Eye (tissue), 1 donor: ENCODE measurements around the gene RGL1.
A peak's percentile ranks its signal among the peaks of the same experiment; 100 is the strongest.

Source experiments
- DNase-seq: peaks from one replicate; pipeline ENCODE4 v3.0.0-alpha.2; 2015

Gene RGL1

DNA sequence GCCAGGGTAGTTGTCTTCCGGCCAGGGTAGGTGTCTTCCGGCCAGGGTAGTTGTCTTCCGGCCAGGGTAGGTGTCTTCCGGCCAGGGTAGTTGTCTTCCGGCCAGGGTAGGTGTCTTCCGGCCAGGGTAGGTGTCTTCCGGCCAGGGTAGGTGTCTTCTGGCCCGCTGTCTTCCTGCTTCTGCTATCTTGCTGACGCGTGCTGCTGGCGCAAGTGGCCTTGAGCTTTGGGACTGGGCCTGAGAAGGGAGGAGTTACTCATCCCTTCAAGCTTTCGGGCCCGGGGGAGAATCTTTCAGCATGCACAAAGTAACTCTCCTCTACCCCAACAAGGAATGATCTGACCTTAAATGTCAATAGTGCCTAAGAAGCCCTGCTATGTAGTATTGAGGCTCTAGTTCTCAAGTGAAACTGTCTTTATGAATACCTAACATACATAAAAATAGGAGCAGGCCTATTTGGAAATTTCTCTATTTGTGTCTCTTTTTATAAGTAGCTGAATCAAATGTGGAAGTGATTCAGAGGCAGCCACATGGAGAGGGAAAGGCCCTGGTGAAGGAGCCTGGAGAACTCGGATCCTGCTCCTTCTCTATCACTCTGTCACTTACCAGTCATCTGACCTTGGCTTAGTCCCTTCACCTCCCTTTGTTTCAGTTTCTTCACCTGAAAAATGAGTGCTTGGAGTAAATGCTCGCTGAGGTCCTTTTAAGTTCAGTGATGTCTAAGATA is 65.6 kb downstream of the RGL1 start:
- no peak for DNase-seq

DNA sequence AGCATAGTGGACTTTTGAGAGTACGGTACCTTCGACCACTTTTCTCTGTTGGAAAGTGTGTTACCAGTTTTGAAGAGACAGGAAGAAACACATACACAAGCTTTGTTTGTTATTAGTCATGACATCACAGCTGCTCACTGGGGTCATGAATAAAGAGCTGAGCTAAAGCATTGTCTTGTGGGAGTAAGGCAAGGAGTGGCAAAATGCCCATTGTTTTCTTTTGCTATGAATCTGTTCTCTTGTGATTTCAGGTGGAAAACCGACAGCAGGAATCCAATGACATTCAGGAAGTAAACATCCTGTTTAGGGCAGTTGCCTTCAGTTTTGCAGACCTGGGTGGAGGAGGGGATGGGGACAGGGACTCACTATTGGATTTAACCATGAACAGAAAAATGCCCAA is 66.2 kb downstream of the RGL1 start:
- DNase-seq, result peak; percentile 63

DNA sequence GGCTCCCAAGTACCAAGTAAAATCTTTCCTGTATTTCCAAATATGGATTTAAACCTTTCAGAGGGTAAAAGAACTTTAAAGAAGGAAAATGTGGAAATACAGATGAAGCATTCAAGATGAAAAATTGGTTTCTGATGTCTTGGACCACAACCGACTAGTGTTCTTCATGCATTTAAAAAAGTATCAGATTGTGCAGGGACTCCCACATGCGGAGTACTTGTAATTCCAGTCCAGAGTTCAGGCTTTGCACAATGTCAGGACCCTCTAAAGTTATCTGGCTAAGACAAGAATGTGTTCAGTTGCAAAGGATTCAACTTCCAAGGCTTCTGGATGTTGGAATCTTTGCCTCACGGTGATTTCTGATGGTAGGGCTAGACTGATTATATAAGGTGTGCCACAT is 66.7 kb downstream of the RGL1 start:
- DNase-seq, result no peak

DNA sequence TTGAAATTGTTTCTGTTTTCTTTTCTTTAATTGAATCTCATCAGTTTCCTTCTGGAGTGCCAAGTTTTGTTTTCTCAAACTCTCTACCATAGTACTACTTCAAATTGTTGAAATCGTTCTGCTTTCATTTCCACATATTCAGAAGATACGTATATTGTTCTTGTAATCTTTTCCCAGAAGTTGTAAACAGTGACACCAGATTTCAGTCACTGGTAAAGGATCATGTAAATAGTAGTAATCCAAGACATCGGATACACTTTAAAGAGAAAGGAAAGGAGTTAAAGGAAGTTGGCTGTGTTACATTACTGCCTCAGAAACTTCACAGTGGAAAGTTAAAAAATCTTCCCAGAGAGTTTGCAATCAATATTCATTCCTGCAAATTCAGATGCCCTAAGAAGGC is 67.5 kb downstream of the RGL1 start:
- DNase-seq, result no peak

DNA sequence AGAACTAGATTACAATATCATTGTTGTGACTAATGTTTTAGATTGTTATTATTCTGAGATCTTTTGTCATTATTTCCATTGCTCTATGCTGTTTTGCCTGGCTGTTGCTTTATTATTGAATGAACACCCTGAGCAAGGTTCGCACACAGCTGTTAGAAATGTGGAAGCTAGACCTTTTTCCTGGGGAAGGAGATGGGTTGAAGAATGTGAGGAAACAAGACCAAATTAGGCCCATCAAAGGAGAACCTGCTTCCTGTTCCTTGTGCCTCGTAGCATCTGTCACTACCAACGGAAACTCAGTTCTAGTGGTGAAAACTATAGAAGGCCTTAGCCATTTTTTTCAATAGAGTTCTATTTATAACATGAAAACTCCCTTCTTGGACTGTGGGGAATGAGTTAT is 68.7 kb downstream of the RGL1 start:
- no peak for DNase-seq

DNA sequence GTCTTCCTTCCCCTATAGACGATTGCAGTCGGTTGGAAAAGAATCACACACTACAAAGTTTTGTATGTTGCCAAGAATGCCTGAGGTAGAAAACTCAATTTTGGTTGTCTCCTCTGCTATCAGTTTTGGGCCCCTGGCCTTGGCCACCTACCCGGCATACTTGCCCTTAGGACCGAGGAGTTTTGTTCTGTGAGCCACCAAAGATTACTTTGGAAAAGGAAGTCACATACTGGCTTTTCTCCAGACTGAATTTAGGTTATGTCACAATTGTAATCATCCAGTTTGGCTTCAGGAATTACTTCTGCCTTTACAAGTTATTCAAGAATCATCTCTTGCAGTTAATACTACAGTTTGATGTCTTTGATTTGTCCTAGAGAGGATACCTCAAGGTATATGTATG is 71.4 kb downstream of the RGL1 start:
- no peak for DNase-seq

DNA sequence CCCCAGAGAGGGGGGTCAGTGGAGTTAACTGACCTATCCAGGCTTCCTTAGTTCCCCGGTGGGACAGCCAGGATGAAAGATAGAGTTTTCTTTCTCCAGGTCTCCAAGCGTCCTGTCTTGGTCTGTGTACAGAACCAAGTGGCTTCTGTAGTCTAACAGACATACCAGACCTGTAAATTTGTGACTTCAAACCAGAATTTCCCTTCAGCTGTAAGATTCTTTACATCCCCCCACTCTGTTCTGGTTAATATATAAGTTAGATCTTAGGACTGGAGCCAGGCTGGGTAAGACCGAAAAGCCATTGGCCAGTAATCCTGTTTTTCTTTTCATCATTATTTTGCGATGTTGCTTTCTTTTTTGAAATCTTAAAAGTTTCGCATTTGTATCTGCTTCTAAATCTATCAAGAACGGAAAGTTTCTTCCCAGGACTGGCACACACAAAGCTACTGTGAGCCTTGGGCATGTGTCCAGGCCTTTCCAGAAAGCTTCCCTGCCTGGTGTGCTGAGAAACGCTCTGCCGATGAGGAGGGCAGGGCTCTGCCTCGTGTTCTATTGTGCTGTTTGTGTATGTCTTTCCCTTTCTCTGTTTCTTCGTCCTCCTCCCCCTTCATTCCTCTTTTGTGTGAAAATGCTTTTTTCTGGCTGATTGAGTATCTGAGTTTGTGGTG is 72.3 kb downstream of the RGL1 start:
- DNase-seq, result no peak

DNA sequence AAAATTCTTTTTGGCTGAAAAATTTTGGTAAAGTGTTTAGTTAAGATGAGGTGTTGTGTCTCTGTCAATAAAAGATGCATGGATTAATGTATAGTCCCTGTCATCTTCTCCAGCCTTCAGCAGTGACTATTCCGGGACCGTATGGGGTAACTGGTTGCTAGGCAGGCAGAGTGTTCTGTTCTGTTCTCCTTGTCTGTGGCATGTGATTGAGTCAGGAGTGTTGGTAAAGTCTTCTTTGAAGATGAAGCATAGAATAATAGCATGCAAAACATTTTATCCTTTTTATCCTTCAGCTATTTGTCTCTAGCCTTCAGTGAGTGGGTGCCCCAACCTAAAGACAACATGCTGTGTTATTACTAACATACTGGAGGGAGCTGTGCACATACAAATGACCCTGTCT is 74.6 kb downstream of the RGL1 start:
- no peak for DNase-seq

DNA sequence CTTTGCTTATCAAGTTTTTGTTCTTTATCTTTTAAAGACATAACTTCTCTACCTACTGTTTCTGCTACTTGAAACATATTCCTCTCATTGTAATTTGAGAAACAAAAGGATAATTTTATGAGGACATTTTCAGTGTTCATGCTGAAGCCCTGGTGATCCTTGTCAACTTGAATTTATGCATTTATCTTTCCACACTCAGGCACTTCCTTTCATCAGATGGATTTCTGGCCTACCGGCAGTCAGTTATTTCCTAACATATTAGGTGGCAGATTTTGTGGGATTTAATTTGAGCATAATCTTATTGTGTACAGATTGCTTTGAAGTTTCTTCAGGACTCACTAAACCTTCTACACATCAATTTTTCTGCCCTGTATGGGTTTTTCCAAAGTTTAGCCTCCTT is 75.0 kb downstream of the RGL1 start:
- DNase-seq, result no peak

DNA sequence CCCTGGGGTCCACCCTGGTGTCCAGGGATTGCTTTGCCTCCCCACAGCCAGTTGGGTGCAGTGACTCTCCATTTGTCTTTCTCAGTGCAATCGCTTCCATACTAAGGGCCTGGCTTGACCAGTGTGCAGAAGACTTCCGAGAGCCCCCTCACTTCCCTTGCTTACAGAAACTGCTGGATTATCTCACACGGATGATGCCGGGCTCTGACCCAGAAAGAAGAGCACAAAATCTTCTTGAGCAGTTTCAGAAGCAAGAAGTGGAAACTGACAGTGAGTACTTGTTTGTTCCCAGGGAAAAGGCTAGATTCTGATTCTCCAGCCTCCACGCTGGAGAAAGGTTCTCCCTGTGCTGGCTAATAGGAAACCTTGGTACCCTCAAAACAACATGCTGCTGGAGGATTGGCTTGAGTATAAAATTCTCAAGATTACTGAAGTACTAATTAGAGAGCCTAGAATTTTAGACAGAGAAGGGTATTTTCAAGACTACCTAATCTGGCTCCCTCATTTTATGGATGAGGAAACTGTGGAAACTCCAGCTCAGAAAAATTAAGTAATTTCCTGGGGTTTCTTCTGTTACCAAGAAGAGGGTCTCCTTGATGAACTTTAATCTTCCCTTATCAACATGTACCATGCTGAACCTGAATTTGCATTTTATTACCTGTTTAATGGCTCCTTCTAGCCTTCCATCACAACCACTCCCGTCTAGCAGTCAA is 75.8 kb downstream of the RGL1 start:
- no peak for DNase-seq

DNA sequence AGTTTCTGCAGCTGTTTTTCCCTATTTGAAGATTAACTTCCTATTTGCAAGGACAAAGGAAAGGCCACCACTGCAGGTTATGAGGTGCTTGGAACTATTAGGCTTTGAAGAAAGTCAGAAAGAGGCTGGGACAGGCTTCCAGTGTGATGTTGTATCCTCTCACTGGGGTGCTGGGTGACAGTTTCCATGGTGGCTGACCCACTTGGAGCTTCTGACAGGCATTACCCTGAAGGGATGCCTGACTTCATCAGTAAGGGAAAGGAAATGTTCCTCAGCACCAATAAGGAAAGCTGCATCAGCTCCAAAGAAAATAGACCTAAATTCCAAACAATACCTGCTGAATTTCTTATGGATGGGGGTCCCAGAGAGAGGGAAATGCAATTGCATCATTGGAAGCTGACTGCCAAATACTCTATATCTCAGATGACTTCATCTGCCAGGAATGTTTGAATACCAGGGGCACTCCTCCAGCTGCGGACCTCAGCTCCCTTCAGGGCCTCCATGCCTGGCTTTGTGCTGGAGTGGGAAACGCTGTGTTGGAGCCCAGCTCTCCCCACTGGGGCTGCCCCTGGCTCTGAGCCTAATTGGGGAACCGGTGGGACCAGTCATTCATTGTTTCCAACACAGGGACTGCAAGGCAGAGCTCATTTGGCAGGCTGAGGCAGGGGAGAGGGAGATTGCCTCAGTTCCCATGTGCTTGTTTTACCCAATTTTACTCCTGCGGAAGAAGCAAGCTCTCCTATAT is 76.6 kb downstream of the RGL1 start:
- DNase-seq, result peak; percentile 94

DNA sequence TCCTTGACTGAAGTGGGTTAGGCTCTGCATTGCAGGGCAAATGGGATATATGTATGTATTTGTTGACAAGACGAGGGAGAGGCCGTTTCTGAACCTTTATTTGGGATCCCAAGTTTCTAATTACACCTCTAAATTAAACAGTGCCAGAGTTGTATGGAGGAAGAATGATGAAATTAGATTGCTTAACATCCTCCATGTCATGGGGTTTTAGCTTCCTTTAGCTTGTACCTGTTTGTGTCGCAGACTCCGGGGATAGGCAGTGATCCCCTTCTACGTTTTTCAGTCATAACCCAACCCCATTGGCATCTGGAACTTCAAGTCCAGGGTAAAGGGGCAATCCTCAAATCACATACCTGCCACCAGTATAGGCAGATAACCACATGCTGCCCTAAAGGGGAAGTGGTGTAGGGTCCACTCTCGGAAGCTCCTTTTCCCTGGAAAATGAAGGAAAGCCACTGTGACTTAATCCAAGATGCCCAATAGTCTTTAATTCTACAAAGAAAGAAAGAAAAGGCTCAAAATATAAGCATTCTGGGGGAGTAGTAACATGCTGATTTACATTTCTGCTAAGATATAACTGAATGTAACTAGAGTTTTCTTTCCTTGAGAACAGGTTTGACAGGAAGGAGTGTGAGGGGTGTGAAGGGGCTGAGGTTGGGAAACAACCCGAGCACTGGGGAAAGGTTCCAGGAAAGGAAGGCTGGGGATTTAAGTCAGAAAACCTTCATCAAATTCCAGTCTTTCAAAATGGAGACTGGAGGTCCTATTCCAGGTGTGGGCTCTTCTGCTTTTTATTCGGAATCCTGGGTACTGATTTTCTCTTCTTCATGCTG is 77.6 kb downstream of the RGL1 start:
- no peak for DNase-seq

DNA sequence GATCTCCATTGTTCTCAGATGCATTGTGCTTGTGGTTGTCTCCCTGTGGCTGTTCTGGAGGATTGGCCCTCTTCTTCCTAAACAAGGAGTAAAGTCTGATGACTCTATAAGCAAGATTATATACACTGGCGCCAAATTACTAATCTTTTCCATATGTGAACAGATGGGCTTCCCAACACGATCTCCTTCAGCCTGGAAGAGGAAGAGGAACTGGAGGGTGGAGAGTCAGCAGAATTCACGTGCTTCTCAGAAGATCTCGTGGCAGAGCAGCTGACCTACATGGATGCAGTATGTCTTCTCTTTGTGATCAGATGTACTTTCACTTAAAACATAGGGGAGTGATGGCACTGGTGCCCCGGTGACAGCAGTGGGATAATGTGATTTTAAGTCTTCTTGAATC is 78.7 kb downstream of the RGL1 start:
- DNase-seq, result no peak

DNA sequence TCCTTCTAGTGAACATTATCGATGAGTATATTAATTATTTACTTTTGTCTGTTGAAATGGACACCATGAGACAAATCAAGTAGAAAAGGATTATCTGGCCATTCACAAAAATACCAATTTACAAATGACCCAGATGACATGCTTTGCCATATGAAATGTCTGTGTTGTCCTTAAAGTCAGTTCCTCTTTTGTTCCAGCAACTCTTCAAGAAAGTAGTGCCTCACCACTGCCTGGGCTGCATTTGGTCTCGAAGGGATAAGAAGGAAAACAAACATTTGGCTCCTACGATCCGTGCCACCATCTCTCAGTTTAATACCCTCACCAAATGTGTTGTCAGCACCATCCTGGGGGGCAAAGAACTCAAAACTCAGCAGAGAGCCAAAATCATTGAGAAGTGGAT is 79.6 kb downstream of the RGL1 start:
- no peak for DNase-seq

DNA sequence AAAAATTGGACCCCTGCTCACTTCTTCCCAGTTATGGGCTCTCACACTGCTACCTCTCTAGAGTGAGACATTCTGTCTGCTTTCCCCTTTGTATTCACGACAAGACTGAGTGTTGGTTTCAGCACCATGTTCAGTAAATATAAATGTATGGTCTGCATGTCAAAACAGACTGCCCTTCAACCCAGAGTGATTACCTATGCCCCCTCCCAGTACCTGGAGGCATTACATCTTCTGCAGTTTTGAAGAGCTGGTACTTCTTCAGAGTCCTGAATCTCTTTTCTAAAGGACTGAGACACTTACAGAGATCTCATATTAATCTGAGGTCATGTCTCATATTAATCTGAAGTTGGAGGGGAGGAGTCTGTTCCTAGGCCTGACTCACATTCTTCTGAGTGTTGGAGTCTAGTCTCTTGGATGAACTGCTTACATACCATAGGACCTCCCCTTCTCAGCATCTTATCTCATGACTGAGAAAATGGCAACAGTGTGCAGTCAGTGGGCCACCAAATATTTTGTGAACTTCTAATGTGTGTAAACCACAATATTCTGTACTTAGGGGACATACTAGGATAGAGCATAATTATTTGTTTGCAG is 80.3 kb downstream of the RGL1 start:
- no peak for DNase-seq

DNA sequence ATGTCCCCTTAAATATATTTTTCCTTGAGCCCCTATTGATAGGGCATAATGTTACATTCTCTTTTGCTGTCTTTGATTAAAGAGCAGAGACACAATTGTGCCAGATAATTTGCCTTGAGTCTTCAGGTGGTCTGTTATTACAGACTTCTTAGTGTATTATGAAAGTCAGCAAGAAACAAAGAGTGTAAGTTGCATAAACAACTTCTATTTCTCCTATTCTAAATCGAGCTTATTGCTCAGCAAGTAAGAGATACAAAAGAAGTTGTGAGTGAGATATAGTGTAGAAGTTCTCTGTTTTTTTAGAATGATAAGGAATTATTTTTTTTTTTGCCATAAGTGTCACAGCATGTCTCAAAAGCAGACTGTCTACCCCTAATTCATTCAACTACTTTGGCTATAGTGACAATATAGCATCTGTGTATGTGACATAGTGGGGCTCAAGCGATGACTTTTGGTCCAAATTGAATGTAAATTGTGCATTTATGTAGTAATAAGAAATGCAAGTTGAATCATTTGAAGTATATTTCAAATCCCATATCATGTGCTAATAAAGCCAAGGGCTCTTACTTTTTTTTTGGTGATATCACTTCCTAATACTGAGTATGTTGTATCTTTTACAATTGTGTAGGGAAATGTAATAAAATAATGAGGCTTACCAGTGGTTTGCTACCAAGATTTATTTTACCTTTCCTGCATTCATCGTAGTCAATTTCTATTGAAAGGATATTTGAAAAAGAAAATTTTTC is 81.3 kb downstream of the RGL1 start:
- no peak for DNase-seq

DNA sequence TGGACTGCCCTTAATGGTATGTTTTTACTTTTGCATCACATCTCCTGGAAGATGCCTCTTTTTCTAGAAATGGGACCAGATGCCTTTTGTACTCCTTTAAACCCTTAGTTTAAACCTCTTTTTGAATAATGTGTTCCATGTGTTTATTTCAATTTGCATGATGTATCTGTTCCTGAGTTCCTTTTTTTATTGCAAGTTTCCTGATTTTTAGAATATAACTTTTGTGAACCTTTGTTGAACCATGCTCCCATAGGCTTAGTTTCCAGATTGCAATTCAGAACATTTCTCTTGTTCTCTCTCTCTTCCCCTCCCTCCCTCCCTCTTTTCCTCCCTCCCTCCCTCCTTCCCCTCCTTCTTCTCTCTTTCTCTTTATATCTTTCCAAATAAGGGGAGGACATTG is 81.9 kb downstream of the RGL1 start:
- DNase-seq, result no peak

DNA sequence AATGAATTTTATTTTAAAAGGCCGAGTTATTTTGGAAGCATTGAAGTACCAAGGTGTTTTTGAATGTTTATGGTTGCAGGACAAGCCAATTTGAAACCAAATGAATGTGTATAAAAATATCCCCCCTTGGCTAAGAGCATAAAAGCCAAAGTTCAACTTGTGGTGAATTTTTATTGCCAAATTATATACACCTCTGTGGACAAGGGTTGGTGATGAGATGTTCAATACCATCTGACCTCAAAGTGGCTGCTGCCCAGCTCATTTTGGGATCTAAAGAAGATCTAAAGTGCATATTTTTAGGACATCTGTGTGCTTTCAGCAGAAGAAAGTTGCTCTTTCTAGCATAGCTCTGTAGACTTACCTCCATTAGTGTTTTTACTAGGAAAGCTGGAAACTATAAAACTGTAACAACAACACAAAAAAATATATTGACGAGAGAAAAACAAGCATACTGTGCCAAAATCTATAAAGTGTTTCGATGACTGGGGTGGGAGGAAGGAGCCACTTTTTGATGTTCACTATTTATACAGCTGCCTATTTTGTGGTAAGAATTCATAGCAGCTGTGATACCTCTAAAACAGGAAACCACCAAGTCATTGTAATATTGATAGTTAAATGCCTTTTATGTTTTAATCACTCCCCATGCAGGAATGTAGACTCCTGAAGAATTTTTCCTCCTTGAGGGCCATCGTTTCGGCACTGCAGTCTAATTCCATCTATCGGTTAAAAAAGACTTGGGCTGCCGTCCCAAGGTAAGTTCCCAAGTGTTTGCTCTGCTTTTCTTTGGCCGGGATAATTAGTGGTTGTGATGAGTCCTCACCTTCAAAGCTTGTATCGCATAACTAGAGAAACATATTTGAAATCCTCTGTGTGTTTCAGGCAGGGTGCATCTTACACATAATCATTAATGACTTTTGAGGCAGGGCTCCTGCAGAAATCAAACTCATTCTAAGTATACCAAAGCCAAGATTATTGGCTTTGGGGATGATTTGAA is 83.2 kb downstream of the RGL1 start:
- DNase-seq, result no peak

DNA sequence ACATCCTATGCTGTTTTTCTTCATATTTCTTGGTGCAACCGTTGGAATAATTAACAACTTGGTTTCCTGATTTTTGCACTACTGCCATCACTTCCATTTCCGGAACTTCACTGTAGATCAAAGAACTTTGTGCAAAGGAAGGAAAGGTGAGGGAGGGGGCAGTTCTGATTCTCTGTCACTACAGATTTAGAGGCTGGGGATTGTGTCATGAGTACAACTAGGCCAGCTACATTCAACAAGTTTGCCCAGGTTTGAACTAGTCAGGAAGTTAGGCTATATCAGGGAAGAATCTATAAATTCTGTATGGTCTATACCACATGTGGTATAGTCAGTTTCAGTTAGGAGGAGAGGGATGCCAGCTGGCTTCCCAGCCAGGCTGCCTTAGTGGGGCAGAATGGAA is 84.2 kb downstream of the RGL1 start:
- DNase-seq, result no peak
